ENCODE results near the gene DNAJB5. TPM values are rescaled to one million over a fixed set of nuclear protein-coding genes. Genes with fewer than 3 reads are reported as not detected.

DNAJB5 gene
- total and polyA plus RNA-seq, 9 of the 15 experiments (the other 6 are each of a cell fraction or from before 2014, with no cell fraction given): 0.15 to 7.4 (median 3.7) TPM

DNA sequence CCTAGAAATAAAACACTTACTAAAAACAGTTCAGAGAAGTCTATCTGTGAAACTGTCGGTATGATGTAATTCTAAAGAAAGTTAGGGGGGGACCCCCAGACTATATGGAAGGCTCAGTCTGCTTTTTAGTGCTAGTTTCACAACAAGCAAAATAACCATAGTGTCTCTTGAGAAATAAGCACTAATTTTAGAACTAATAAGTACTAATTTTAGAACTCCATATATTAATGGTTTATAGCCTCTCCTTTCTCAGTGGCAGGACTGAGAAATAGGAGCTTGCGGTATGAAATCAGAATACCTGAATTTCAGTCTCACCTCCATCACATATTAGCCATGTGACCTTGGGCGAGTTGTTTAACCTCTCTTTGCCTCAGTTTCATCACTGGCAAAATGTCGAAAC, 32.9 kb upstream of the DNAJB5 start:
- in situ Hi-C loops (cut with MboI): no loop called here
- 4% methylated on average over 4 of the region's 4 CpGs for WGBS (ENCODE audit: insufficient coverage, low coverage, missing lambda C conversion rate)

More for the DNA sequence above, 32.9 kb upstream of the DNAJB5 start:
- Histone ChIP-seq H3K9me3 (replicated peaks; ENCODE audit: control insufficient read depth, insufficient read depth, low read depth, low read length) (no peaks in the 10 kb centered on the region), H3K4me3 (no peak overlapping the region), H3K4me2 (ENCODE audit: insufficient read depth, low read length) (no peak overlapping the region), H4K20me1 (replicated peaks; ENCODE audit: control insufficient read depth, insufficient read depth, low read length) (no peaks in the 10 kb centered on the region; the same call in 1 of the 2 replicates), H3K27ac (ENCODE audit: extremely low read depth, low read depth, low read length) (no peak overlapping the region), H2AFZ (ENCODE audit: low read depth, low read length) (no peak overlapping the region), H3K36me3 (ENCODE audit: control insufficient read depth, insufficient read depth, low read length) (no peaks in the 10 kb centered on the region), H3K4me1 (replicated peaks in 1 of 2; ENCODE audit: control insufficient read depth in 2 of 2, insufficient read depth in 2 of 2, low read length in 2 of 2) (peaks cover 0 to 12% of the 10 kb centered on the region in 2 experiments; a peak in 2 of 5 replicates), H3K9ac (ENCODE audit: insufficient read depth in 1 of 2, low read depth in 2 of 2, low read length in 2 of 2) (no peak overlapping the region), H3K9me1 (ENCODE audit: control insufficient read depth, insufficient read depth, low read length) (no peaks in the 10 kb centered on the region), H3K27me3 (ENCODE audit: control insufficient read depth in 2 of 2, insufficient read depth in 2 of 2, low read length in 2 of 2) (peaks cover 15 to 20% of the 10 kb centered on the region in 2 experiments; a peak in 3 of 5 replicates), H3K79me2 (ENCODE audit: control insufficient read depth, insufficient read depth, low read length) (no peaks in the 10 kb centered on the region)
- TF ChIP-seq MEF2D (tag; conservative IDR thresholded peaks at IDR 0.05; ENCODE audit: low read depth) (no peak), ZC3H8 (IDR thresholded peaks at IDR 0.05) (no peak), SRSF3 (IDR thresholded peaks at IDR 0.05; ENCODE audit: insufficient read depth, low read length) (no peak), HNRNPH1 (optimal IDR thresholded peaks at IDR 0.05; ENCODE audit: low read depth, low read length) (no peak), ZFX (CRISPR knock-in tag; IDR thresholded peaks at IDR 0.05) (no peak), RBM22 (IDR thresholded peaks at IDR 0.05; ENCODE audit: low read depth, low read length, poor library complexity, severe bottlenecking) (no peak), ZBTB1 (CRISPR knock-in tag; IDR thresholded peaks at IDR 0.05; ENCODE audit: borderline replicate concordance, low read depth) (no peak)
- TF ChIP-seq, protein P1, sequence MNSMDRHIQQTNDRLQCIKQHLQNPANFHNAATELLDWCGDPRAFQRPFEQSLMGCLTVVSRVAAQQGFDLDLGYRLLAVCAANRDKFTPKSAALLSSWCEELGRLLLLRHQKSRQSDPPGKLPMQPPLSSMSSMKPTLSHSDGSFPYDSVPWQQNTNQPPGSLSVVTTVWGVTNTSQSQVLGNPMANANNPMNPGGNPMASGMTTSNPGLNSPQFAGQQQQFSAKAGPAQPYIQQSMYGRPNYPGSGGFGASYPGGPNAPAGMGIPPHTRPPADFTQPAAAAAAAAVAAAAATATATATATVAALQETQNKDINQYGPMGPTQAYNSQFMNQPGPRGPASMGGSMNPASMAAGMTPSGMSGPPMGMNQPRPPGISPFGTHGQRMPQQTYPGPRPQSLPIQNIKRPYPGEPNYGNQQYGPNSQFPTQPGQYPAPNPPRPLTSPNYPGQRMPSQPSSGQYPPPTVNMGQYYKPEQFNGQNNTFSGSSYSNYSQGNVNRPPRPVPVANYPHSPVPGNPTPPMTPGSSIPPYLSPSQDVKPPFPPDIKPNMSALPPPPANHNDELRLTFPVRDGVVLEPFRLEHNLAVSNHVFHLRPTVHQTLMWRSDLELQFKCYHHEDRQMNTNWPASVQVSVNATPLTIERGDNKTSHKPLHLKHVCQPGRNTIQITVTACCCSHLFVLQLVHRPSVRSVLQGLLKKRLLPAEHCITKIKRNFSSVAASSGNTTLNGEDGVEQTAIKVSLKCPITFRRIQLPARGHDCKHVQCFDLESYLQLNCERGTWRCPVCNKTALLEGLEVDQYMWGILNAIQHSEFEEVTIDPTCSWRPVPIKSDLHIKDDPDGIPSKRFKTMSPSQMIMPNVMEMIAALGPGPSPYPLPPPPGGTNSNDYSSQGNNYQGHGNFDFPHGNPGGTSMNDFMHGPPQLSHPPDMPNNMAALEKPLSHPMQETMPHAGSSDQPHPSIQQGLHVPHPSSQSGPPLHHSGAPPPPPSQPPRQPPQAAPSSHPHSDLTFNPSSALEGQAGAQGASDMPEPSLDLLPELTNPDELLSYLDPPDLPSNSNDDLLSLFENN (IDR thresholded peaks at IDR 0.05; ENCODE audit: low read depth in 2 of 2, low read length in 2 of 2): no peak
- ATAC-seq: no peak
- no peak for DNase-seq (ENCODE audit: extremely low read depth in 1 of 4, low spot score in 3 of 4)
- no TSS peak for BruUV-seq (replicated peaks)
- POLR2A ChIA-PET: interaction anchor here (0.6 kb wide), 1 partner anchor 136 kb away, joined by 4 read pairs; no protein-coding TSS in a partner anchor
- CTCF ChIA-PET (ENCODE audit: low intra/inter-chr PET ratio): no interaction called here
- intact Hi-C loops (cut with micrococcal nuclease): no loop called here
- FAIRE-seq: no peak
